HTR-8/SVneo (cell line): ENCODE measurements around the gene GALNT18.

Experiments
- DNase-seq: peaks from one replicate; pipeline ENCODE4 v3.0.0; 2011; ENCODE audit warnings: low spot score, mixed read lengths; ENCODE audit not compliant: insufficient read length
- FAIRE-seq: peaks from 2 replicates; lab custom pipeline; 2011; peaks lifted over from hg19 to GRCh38; lab: Jason Lieb, UNC

GALNT18 gene

GRCh38 chr11:11536650-11537049, 85.2 kb downstream of the GALNT18 start:
- DNase-seq, result no peak
- FAIRE-seq, result no peak

GRCh38 chr11:11535611-11536010, 86.2 kb downstream of the GALNT18 start:
- FAIRE-seq (no peak), DNase-seq (no peak)

- FAIRE-seq, result no peak
- DNase-seq, result no peak
Measured at GRCh38 chr11:11534981-11535380, 86.8 kb downstream of the GALNT18 start.

- FAIRE-seq (no peak), DNase-seq (no peak)
Measured at GRCh38 chr11:11533751-11534150, 88.1 kb downstream of the GALNT18 start.

- FAIRE-seq (no peak), DNase-seq (no peak)
Measured at GRCh38 chr11:11533057-11533456, 88.7 kb downstream of the GALNT18 start.

GRCh38 chr11:11532574-11532973, 89.2 kb downstream of the GALNT18 start:
- DNase-seq, result no peak
- no peak for FAIRE-seq

GRCh38 chr11:11531131-11531908, 90.5 kb downstream of the GALNT18 start:
- no peak for DNase-seq

GRCh38 chr11:11528986-11529385, 92.8 kb downstream of the GALNT18 start:
- FAIRE-seq (no peak), DNase-seq (no peak)

More at GRCh38 chr11:11531131-11531908, 90.5 kb downstream of the GALNT18 start:
- no peak for FAIRE-seq

GRCh38 chr11:11525283-11525682, 96.5 kb downstream of the GALNT18 start:
- no peak for DNase-seq
- FAIRE-seq, result no peak

GRCh38 chr11:11524436-11525061, 97.3 kb downstream of the GALNT18 start:
- FAIRE-seq, result no peak
- DNase-seq, result no peak

- no peak for DNase-seq
Measured at GRCh38 chr11:11522591-11522990, 99.2 kb downstream of the GALNT18 start.

GRCh38 chr11:11521306-11522002, 100.4 kb downstream of the GALNT18 start:
- FAIRE-seq (no peak), DNase-seq (no peak)

More at GRCh38 chr11:11522591-11522990, 99.2 kb downstream of the GALNT18 start:
- no peak for FAIRE-seq

GRCh38 chr11:11520231-11521015, 101.4 kb downstream of the GALNT18 start:
- DNase-seq (no peak), FAIRE-seq (no peak)

- DNase-seq, result no peak
- FAIRE-seq, result no peak
Measured at GRCh38 chr11:11519184-11519583, 102.6 kb downstream of the GALNT18 start.

GRCh38 chr11:11514246-11514645, 107.6 kb downstream of the GALNT18 start:
- DNase-seq (no peak), FAIRE-seq (no peak)

GRCh38 chr11:11513422-11513821, 108.4 kb downstream of the GALNT18 start:
- DNase-seq, result no peak
- FAIRE-seq, result no peak

- FAIRE-seq, result no peak
- DNase-seq, result no peak
Measured at GRCh38 chr11:11512929-11513328, 108.9 kb downstream of the GALNT18 start.

- no peak for FAIRE-seq
- no peak for DNase-seq
Measured at GRCh38 chr11:11512502-11512901, 109.3 kb downstream of the GALNT18 start.

- no peak for FAIRE-seq
- DNase-seq, result no peak
Measured at GRCh38 chr11:11512090-11512489, 109.7 kb downstream of the GALNT18 start.

- no peak for DNase-seq
- no peak for FAIRE-seq
Measured at GRCh38 chr11:11510939-11511338, 110.9 kb downstream of the GALNT18 start.
